OCI-LY1 (cell line): Measurements from ENCODE around the gene POM121.
"Not testable (repeated sequence)": the region's sequence is repeated elsewhere in the genome, so short reads cannot be mapped to it uniquely, and the experiment has no call there.

Experiments
- EZH2 ChIP-seq: fragments of 200-600 bp; sonication (generic), shearing (Covaris generic); IDR thresholded peaks from 2 replicates; pipeline ENCODE4 v1.8.0; 2017; ENCODE audit warnings: borderline replicate concordance, mixed run types, mild to moderate bottlenecking, antibody characterized with exemption, low read length, moderate library complexity, mixed read lengths
- TF ChIP-seq, protein P1 (sequence below): fragments of 200-600 bp; sonication (generic), shearing (Covaris generic); IDR thresholded peaks from 2 replicates; pipeline ENCODE4 v1.5.1; 2017; ENCODE audit warnings: mild to moderate bottlenecking, antibody characterized with exemption, low read length, moderate library complexity, mixed read lengths

DNA sequence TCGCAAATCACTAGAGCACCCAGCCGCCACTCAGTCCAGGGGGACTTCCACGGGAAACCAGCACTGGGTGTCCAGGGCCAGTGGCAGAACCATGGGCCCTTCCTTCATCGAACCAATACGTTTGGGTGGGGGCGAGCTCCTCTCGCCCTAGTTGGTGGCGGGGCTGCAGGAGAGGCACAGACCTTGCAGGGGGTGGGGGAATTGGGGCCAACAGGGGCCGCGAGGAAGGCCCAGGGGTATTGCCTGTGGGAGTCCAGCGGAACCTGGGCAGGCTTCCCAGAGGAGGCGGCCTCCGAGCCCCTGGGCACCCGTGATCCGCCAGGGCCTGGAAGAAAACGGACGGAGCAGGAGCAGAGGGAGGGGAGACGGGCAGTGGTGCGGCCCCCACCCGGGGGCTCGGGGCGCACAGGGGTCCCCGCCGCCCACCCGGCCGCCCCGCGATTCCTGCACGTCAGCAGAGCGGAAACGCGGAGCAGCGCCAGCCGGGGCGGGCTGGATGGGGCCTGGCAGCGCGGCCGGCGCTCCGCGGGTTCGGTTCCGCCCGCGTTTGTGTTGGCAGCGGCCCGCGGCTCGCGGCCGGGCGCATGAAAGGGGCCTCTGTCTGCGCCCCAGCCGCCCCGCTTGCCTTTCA lies 50.9 kb downstream of the POM121 start:
- TF ChIP-seq, protein P1, sequence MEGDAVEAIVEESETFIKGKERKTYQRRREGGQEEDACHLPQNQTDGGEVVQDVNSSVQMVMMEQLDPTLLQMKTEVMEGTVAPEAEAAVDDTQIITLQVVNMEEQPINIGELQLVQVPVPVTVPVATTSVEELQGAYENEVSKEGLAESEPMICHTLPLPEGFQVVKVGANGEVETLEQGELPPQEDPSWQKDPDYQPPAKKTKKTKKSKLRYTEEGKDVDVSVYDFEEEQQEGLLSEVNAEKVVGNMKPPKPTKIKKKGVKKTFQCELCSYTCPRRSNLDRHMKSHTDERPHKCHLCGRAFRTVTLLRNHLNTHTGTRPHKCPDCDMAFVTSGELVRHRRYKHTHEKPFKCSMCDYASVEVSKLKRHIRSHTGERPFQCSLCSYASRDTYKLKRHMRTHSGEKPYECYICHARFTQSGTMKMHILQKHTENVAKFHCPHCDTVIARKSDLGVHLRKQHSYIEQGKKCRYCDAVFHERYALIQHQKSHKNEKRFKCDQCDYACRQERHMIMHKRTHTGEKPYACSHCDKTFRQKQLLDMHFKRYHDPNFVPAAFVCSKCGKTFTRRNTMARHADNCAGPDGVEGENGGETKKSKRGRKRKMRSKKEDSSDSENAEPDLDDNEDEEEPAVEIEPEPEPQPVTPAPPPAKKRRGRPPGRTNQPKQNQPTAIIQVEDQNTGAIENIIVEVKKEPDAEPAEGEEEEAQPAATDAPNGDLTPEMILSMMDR = not testable (repeated sequence)
- TF ChIP-seq EZH2 = not testable (repeated sequence)
